HFFc6 (cell line): ENCODE results near the gene DNAJB8. TPM values are rescaled to one million over a fixed set of nuclear protein-coding genes. Genes with fewer than 3 reads are reported as not detected.
A peak's percentile ranks its signal among the peaks of the same experiment; 100 is the strongest.

Experiments used
- DNase-seq: peaks from one replicate; pipeline ENCODE4 v3.0.0-alpha.2; 2018
- H3K27ac Mint-ChIP-seq: 2 replicates; pipeline ENCODE4 v1.8.0; 2020; ENCODE audit warnings: mild to moderate bottlenecking, mixed read lengths
- H3K27me3 Mint-ChIP-seq: 2 replicates; pipeline ENCODE4 v1.8.0; 2021; ENCODE audit warnings: mild to moderate bottlenecking, moderate library complexity, mixed read lengths; ENCODE audit not compliant: insufficient read depth
- H3K36me3 Mint-ChIP-seq: 2 replicates; pipeline ENCODE4 v1.8.0; 2021; ENCODE audit warnings: low read depth, mixed read lengths
- H3K4me1 Mint-ChIP-seq: 2 replicates; pipeline ENCODE4 v1.8.0; 2020; ENCODE audit warnings: low read depth, mixed read lengths
- H3K4me3 Mint-ChIP-seq: 2 replicates; pipeline ENCODE4 v1.8.0; 2020; ENCODE audit warnings: mild to moderate bottlenecking, moderate library complexity, mixed read lengths
- H3K9me3 Mint-ChIP-seq: 2 replicates; pipeline ENCODE4 v1.8.0; 2020; ENCODE audit warnings: mild to moderate bottlenecking, mixed read lengths
- CTCF ChIP-seq: fragments of 200-600 bp; sonication (generic); IDR thresholded peaks from 2 replicates; pipeline ENCODE4 v1.5.0; 2021; ENCODE audit warnings: antibody characterized with exemption, mild to moderate bottlenecking
- total RNA-seq, 6 experiments: library from RNA; stranded (reverse); fragmentation: NEBNext Ultra II Directional; extraction: Animal tissue kit (Norgen Biotek cat#: 25700); gene quantifications; 2 replicates in 1 of 6; 3 replicates in 5 of 6; pipeline ENCODE4 v1.2.3, GENCODE V29; 2021

DNAJB8 gene
- total RNA-seq, 6 experiments from 2014 or later = not detected

- Mint-ChIP-seq H3K36me3 (peaks cover 4% of the 10 kb centered on the region; the same call in 1 of the 2 replicates), H3K27me3 (peaks cover 36% of the 10 kb centered on the region), H3K9me3 (peaks cover 3% of the 10 kb centered on the region; the same call in 1 of the 2 replicates), H3K4me3 (no peak overlapping the region), H3K27ac (no peak overlapping the region), H3K4me1 (peaks cover 11% of the 10 kb centered on the region; the same call in 1 of the 2 replicates)
- no peak for DNase-seq
- TF ChIP-seq CTCF = no peak
Measured at GRCh38 chr3:128442949-128443348, 23.7 kb downstream of the DNAJB8 start.

DNA sequence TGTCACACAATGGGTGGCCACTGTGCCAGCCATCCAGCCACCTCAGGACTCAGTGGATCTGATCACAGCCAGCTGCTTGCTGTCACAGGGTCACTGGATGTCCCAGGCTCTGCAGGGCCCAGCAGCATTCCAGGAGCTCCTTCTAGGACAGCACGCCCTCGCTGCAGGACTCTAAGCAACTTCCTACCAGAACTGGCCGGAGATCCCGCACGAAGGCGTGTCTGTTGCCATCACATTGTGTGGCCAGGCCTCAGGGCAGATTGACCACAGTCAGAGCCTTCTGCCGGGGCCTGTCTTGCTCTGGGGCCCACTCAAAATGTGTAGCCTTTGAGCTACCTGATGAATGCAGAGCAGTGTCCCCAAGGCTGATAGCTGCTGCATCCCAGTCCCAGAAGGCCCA lies 24.6 kb downstream of the DNAJB8 start:
- DNase-seq = no peak
- Mint-ChIP-seq H3K27ac (no peak overlapping the region), H3K9me3 (peaks cover 3% of the 10 kb centered on the region; the same call in 1 of the 2 replicates), H3K4me1 (peaks cover 11% of the 10 kb centered on the region; the same call in 1 of the 2 replicates), H3K36me3 (peaks cover 4% of the 10 kb centered on the region), H3K4me3 (no peak overlapping the region), H3K27me3 (peaks cover 31% of the 10 kb centered on the region)
- TF ChIP-seq CTCF = no peak

DNA sequence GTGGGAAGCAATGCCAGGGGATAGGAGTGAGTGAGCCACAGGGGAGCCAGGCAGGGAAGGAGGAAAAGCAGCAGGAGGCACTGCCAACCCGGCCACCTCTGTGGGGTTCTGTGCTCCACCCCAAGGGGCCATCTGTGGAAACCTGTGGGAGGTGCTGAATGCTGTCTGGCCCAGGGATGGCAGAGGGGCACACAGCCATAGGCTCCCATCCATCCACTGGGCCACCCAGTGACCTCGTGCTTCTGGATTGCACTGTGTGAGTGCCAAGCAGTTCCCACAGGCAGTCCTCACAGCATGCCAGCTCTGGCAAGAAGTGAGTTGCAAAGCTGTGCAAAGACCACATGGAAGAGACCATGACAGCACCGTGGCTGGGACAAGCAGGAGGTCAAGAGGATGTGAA lies 27.5 kb downstream of the DNAJB8 start:
- DNase-seq = peak; percentile 44
- H3K27me3 Mint-ChIP-seq = peaks cover 30% of the 10 kb centered on the region

GRCh38 chr3:128438488-128439072 lies 28.1 kb downstream of the DNAJB8 start:
- Mint-ChIP-seq H3K27ac (no peak overlapping the region), H3K9me3 (peaks cover 4% of the 10 kb centered on the region; the same call in 1 of the 2 replicates), H3K4me1 (peaks cover 27% of the 10 kb centered on the region), H3K4me3 (no peak overlapping the region), H3K27me3 (peaks cover 27% of the 10 kb centered on the region), H3K36me3 (peaks cover 4% of the 10 kb centered on the region)
- no peak for DNase-seq
- peak; percentile 53 for TF ChIP-seq CTCF

More for the DNA sequence above, 27.5 kb downstream of the DNAJB8 start:
- H3K36me3 Mint-ChIP-seq = peaks cover 4% of the 10 kb centered on the region
- H3K4me1 Mint-ChIP-seq = peaks cover 22% of the 10 kb centered on the region
- no peak overlapping the region for H3K4me3 Mint-ChIP-seq
- H3K27ac Mint-ChIP-seq = no peak overlapping the region
- H3K9me3 Mint-ChIP-seq = peaks cover 4% of the 10 kb centered on the region; the same call in 1 of the 2 replicates
- TF ChIP-seq CTCF = no peak

DNA sequence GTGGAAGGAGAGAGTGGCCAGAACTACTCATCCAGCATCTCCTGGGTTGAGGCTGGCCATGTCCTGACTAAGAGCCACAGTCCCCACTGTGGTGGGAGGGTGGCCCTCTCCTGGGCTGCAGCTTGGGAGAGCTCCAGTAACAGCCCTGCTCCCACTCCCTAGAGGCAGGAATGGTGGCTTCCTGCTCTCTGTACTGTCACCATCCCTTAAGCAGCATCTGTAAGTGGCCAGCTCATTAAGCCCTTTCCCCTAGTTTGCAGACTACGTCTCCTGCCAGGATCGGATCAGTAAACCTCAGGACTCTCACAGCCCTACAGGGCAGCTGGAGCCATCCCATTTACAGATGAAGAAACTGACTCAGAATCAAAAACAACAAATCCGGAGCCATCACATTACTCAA lies 30.5 kb downstream of the DNAJB8 start:
- TF ChIP-seq CTCF = peak; percentile 13; the same call in 1 of the 2 replicates
- H3K27ac Mint-ChIP-seq = no peak overlapping the region
- DNase-seq = peak; percentile 34
- H3K4me1 Mint-ChIP-seq = peaks cover 42% of the 10 kb centered on the region
- no peak overlapping the region for H3K4me3 Mint-ChIP-seq
- H3K36me3 Mint-ChIP-seq = peaks cover 4% of the 10 kb centered on the region
- peaks cover 26% of the 10 kb centered on the region for H3K27me3 Mint-ChIP-seq
- H3K9me3 Mint-ChIP-seq = peaks cover 4% of the 10 kb centered on the region; the same call in 1 of the 2 replicates
